ENCODE results near the gene HOMER2. TPM values are rescaled to one million over a fixed set of nuclear protein-coding genes. Genes with fewer than 3 reads are reported as not detected.
A peak's percentile ranks its signal among the peaks of the same experiment; 100 is the strongest.

The HOMER2 gene
- total and polyA plus RNA-seq, 2 of the 13 experiments (the other 11 are each of a cell fraction or from before 2014, with no cell fraction given) = 12.9 to 14.1 TPM

GRCh38 chr15:82882273-82882928, 70.1 kb downstream of the HOMER2 start (continued):
- no peak for TF ChIP-seq ZUFSP (CRISPR knock-in tag; IDR thresholded peaks at IDR 0.05; ENCODE audit: borderline replicate concordance)

- no TSS peak for BruUV-seq (replicated peaks)
- Histone ChIP-seq H3K4me2 (ENCODE audit: low read depth, low read length) (no peak overlapping the region), H3K9me3 (ENCODE audit: low read length) (no peaks in the 10 kb centered on the region), H3K79me2 (ENCODE audit: insufficient read depth, low read length) (no peaks in the 10 kb centered on the region), H3K27ac (ENCODE audit: extremely low read length, insufficient read depth, low read length) (no peak overlapping the region), H3K9ac (ENCODE audit: insufficient read depth, low read depth, low read length) (no peak overlapping the region), H3K4me3 (replicated peaks in 1 of 3; ENCODE audit: insufficient read depth in 1 of 3, low read depth in 2 of 3, low read length in 3 of 3) (no peak overlapping the region), H4K20me1 (ENCODE audit: insufficient read depth, low read length) (no peaks in the 10 kb centered on the region), H2AFZ (ENCODE audit: low read length) (no peak overlapping the region), H3K27me3 (ENCODE audit: control insufficient read depth in 1 of 2, insufficient read depth in 2 of 2, low read length in 2 of 2) (no peaks in the 10 kb centered on the region), H3K36me3 (replicated peaks in 1 of 2; ENCODE audit: control insufficient read depth in 1 of 2, insufficient read depth in 2 of 2, low read length in 2 of 2) (no peaks in the 10 kb centered on the region), H3K4me1 (ENCODE audit: insufficient read depth, low read length) (no peaks in the 10 kb centered on the region)
- intact Hi-C loops (cut with micrococcal nuclease; ENCODE audit: unreplicated experiment) = no loop called here
- DNase-seq (ENCODE audit: low spot score) (no peak), FAIRE-seq (no peak), ATAC-seq (no peak)
- in situ Hi-C loops (cut with HindIII; ENCODE audit: extremely low pct_ligation_motif_present, low pct_unique_long_range_greater_than_20kb) = no loop called here
- ChIA-PET POLR2A (no interaction called here), CTCF (ENCODE audit: low intra/inter-chr PET ratio, low total read pairs) (no interaction called here)
- WGBS (ENCODE audit: low lambda C conversion rate) = 76% methylated on average over 2 of the region's 2 CpGs
- TF ChIP-seq MNT (IDR thresholded peaks at IDR 0.05) (peak; percentile 83), POGK (CRISPR knock-in tag; conservative IDR thresholded peaks at IDR 0.05) (no peak)
Observed at GRCh38 chr15:82881747-82882146, 70.8 kb downstream of the HOMER2 start.
